Right ventricle myocardium superior (tissue), 1 donor: ENCODE measurements around the gene SLC5A10. TPM values are rescaled to one million over a fixed set of nuclear protein-coding genes. Genes with fewer than 3 reads are reported as not detected.
"Not testable (repeated sequence)": the region's sequence is repeated elsewhere in the genome, so short reads cannot be mapped to it uniquely, and the experiment has no call there.

Experiments
- ATAC-seq: fragments of 200-7000 bp; cut with Tn5 transposase; one replicate; pipeline ENCODE4 v1.9.1; 2020; ENCODE audit warnings: mild to moderate bottlenecking; ENCODE audit not compliant: poor library complexity
- DNase-seq: peaks from one replicate; pipeline ENCODE4 v3.0.0-alpha.2; 2020
- intact Hi-C: fragments of 100-400 bp; cut with DNase I; formaldehyde crosslinking; loops from one replicate; pipeline ENCODE4 v1.11.2; 2022
- total RNA-seq: library from RNA; stranded (reverse); fragmentation: NEBNext Ultra II Directional; extraction: Animal tissue kit (Norgen Biotek cat#: 25700); gene quantifications from one replicate; pipeline ENCODE4 v1.2.1, GENCODE V29; 2021
- donor health status: DM: no; HTN: yes; CAD: no; lungs with severe emphysema.

SLC5A10 gene
- total RNA-seq, 1 donor from 2014 or later = not detected

DNA sequence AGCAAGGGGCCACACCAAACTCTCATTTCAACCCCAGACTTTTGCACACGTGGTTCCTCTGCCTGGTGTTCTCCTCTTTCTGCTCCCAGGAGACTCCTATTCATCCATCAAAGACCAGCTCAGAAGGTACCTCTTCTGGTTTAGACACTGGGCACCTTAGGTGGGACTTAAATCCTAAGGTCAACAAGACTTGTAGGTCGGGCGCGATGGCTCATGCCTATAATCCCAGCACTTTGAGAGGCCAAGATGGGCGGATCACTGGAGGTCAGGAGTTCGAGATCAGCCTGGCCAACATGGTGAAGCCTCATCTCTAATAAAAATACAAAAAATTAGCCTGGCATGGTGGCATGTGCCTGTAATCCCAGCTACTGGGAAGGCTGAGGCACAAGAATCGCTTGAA is 95.5 kb downstream of the SLC5A10 start:
- DNase-seq, intact Hi-C loops, ATAC-seq: not testable (repeated sequence)

- DNase-seq, intact Hi-C loops, ATAC-seq: not testable (repeated sequence)
These were observed 96.9 kb downstream of the SLC5A10 start for GRCh38 chr17:19048826-19049225.

DNA sequence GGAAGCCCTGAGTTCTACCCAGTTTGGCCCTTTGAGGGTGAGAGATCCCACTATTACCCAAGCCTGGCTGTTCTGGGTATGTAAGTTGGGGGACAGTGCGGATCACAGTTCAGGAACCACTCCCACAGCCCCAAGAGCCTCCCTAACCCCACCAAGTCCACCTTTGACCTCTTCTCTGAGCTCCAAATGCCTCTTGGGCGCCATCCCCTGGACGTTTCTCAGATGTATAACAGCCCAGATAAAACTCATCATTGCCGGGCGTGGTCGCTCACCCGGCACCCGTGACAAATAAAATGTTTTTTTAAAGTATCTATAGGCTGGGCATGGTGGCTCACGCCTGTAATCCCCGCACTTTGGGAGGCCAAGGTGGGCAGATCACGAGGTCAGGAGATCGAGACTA is 103.5 kb downstream of the SLC5A10 start:
- intact Hi-C loops, DNase-seq: not testable (repeated sequence)
- ATAC-seq = peak; percentile 57

DNA sequence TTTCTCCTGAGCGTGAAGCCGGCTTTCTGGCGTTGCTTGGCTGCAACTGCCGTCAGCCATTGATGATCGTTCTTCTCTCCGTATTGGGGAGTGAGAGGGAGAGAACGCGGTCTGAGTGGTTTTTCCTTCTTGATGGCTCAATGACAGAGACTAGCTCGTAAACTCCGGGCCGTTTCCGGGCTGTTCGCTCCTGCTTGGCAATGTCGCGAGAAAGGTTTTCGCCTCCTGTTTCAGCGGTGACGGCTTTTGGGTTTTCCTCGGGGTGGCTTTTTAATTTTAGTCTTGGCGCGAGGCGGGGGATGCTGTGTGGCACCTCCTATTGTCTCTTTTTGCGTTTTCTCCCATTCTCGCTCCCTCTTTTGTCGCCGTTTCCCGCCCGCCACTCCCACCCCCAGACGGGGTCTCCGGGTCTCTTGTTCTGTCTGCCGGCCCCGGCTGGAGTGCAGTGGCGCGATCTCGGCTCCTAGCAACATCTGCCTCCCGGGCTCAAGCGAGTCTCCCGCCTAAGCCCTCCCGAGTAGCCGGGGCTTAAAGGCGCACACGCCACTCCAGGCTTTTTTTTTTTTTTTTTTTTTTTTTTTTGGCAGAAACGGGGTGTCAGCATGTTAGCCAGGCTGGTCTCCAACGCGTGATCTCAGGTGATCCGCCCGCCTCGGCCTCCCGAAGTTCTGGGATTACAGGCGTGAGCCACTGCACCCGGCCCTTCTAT is 110.2 kb downstream of the SLC5A10 start:
- DNase-seq (peak; percentile 69), ATAC-seq (peak; percentile 46)
- intact Hi-C loops = not testable (repeated sequence)

DNA sequence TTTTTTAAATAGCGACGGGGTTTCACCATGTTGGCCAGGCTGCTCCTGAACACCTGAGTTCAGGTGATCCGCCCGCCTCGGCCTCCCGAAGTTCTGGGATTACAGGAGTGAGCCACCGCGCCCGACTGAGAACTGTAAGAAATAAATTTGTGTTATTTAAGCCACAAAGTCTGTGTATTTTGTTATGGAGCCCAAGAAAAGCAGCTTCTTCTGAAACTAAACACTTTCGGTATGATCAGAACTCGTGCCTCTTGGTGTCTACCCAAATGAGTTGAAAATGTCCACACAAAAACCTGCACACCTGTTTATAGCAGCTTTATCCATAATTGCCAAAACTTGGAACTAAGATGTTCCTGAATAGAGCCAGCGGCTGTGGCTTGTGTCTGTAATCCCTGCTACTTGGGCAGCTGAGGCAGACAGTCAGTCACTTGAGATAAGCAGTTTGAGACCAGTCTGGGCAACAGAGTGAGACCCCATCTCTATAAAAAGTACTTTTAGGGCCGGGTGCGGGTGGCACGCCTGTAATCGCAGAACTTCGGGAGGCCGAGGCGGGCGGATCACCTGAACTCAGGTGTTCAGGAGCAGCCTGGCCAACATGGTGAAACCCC is 110.9 kb downstream of the SLC5A10 start:
- peak; percentile 96 for ATAC-seq
- DNase-seq, intact Hi-C loops: not testable (repeated sequence)

- DNase-seq (peak; percentile 84), ATAC-seq (peak; percentile 34)
- intact Hi-C loops = not testable (repeated sequence)
These were observed 111.5 kb downstream of the SLC5A10 start for GRCh38 chr17:19063326-19063956.

GRCh38 chr17:19064378-19064777 is 112.4 kb downstream of the SLC5A10 start:
- intact Hi-C loops, ATAC-seq, DNase-seq: not testable (repeated sequence)

- intact Hi-C loops = not testable (repeated sequence)
These were observed 118.6 kb downstream of the SLC5A10 start for GRCh38 chr17:19070318-19071168.

More at GRCh38 chr17:19070318-19071168, 118.6 kb downstream of the SLC5A10 start:
- ATAC-seq = peak; percentile 99
- not testable (repeated sequence) for DNase-seq

Other genes with a start within 250 kb of the SLC5A10 start
- gene FBXW10, start 208.1 kb upstream of the SLC5A10 start, total RNA-seq = 0.24 TPM
- 23.6 TPM for gene TVP23B, start 171.0 kb upstream of the SLC5A10 start, total RNA-seq
- 18.3 TPM for gene PRPSAP2, start 94.0 kb upstream of the SLC5A10 start, total RNA-seq
- 1.9 TPM for gene FAM83G, start 52.6 kb downstream of the SLC5A10 start, total RNA-seq
- 2.0 TPM for gene GRAP, start 94.8 kb downstream of the SLC5A10 start, total RNA-seq
- gene GRAPL, start 175.4 kb downstream of the SLC5A10 start, total RNA-seq = 1.5 TPM